GM12878 (cell line): ENCODE data around the gene HOXC12. TPM values are rescaled to one million over a fixed set of nuclear protein-coding genes. Genes with fewer than 3 reads are reported as not detected.

Experiments used
- ATAC-seq: fragments of 200-7000 bp; cut with Tn5 transposase; 3 replicates; pipeline ENCODE4 v1.9.1; 2020; ENCODE audit warnings: mild to moderate bottlenecking, moderate library complexity
- BruUV-seq: library from RNA; stranded (reverse); fragments of 400-500 nt; replicated peaks from 2 replicates; lab custom pipeline; 2021; lab: Mats Ljungman, UMichigan
- CTCF ChIA-PET: fragments of 300-600 bp; sonication (Branson Sonifier 250); formaldehyde crosslinking; extraction: SDS; loops from one replicate; lab custom pipeline; 2021; ENCODE audit warnings: inconsistent platforms; lab: Yijun Ruan, JAX
- POLR2A ChIA-PET: fragments of 350-600 bp; formaldehyde crosslinking; extraction: SDS; loops from one replicate; lab custom pipeline; 2021; ENCODE audit warnings: inconsistent platforms; lab: Charles Lee
- RAD21 ChIA-PET: fragments of 300-600 bp; sonication (Branson Sonifier 250); formaldehyde crosslinking; loops from one replicate; lab custom pipeline; 2023; ENCODE audit warnings: antibody characterized with exemption; ENCODE audit not compliant: unreplicated experiment; lab: Charles Lee
- SMC1A ChIA-PET: fragments of 300-600 bp; sonication (Branson Sonifier 250); formaldehyde crosslinking; loops from one replicate; lab custom pipeline; 2023; ENCODE audit not compliant: unreplicated experiment, uncharacterized antibody; lab: Charles Lee
- DNase-seq: peaks from one replicate; pipeline ENCODE4 v3.0.0-alpha.2; 2011; ENCODE audit warnings: low read depth, low spot score
- FAIRE-seq: peaks from 3 replicates; lab custom pipeline; 2011; peaks lifted over from hg19 to GRCh38; lab: Jason Lieb, UNC
- H2AFZ ChIP-seq: 2 replicates; pipeline ENCODE4 v1.6.0; 2011; ENCODE audit warnings: low read depth, low read length, control low read depth; ENCODE audit not compliant: control insufficient read depth
- H3K27ac ChIP-seq: 2 replicates; pipeline ENCODE4 v1.5.1; 2011; ENCODE audit warnings: control low read depth; ENCODE audit not compliant: control insufficient read depth, insufficient read depth
- H3K27me3 ChIP-seq, 2 experiments: replicated peaks in 1 of 2; 2 replicates each; pipeline versions ENCODE4 v1.6.0 to v1.6.1; 2011; ENCODE audit warnings: low read length in 1 of 2; ENCODE audit not compliant: control insufficient read depth in 2 of 2, insufficient read depth in 2 of 2
- H3K36me3 ChIP-seq, 2 experiments: 2 replicates each; pipeline ENCODE4 v1.5.1; 2011; ENCODE audit warnings: low read length in 1 of 2; ENCODE audit not compliant: control insufficient read depth in 2 of 2, insufficient read depth in 2 of 2
- H3K4me1 ChIP-seq: 2 replicates; pipeline ENCODE4 v1.6.1; 2011; ENCODE audit warnings: mild to moderate bottlenecking, low read length, moderate library complexity, mixed read lengths; ENCODE audit not compliant: control insufficient read depth, insufficient read depth
- H3K4me2 ChIP-seq: 2 replicates; pipeline ENCODE4 v1.6.0; 2011; ENCODE audit warnings: control low read depth; ENCODE audit not compliant: control insufficient read depth, insufficient read depth
- H3K4me3 ChIP-seq: fragments of 200-600 bp; sonication (generic); 2 replicates; pipeline ENCODE4 v1.5.1; 2016
- H3K79me2 ChIP-seq: 2 replicates; pipeline ENCODE4 v1.6.0; 2011; ENCODE audit warnings: low read length; ENCODE audit not compliant: control insufficient read depth, insufficient read depth
- H3K9ac ChIP-seq: 2 replicates; pipeline ENCODE4 v1.8.0; 2011; ENCODE audit warnings: low read length, control low read depth, mixed read lengths; ENCODE audit not compliant: control insufficient read depth, insufficient read depth
- H3K9me3 ChIP-seq: replicated peaks from 3 replicates; pipeline ENCODE4 v1.5.1; 2011; ENCODE audit warnings: mild to moderate bottlenecking, low read length; ENCODE audit not compliant: control insufficient read depth, insufficient read depth
- H4K20me1 ChIP-seq: 2 replicates; pipeline ENCODE4 v1.6.0; 2011; ENCODE audit not compliant: control insufficient read depth, insufficient read depth
- CBX5 ChIP-seq: sonication (generic); IDR thresholded peaks from 2 replicates; pipeline ENCODE4 v1.6.1; 2016; ENCODE audit warnings: low read depth, moderate library complexity, mild to moderate bottlenecking, inconsistent platforms
- MYB ChIP-seq: fragments of 150-350 bp; IDR thresholded peaks from 2 replicates; pipeline ENCODE4 v1.6.1; 2014; ENCODE audit warnings: mild to moderate bottlenecking, low read depth, low read length, borderline replicate concordance
- SIX5 ChIP-seq: IDR thresholded peaks from 2 replicates; pipeline ENCODE4 v1.6.1; 2011; ENCODE audit warnings: mild to moderate bottlenecking, low read depth, low read length, moderate library complexity; ENCODE audit not compliant: severe bottlenecking
- TAF1 ChIP-seq: IDR thresholded peaks from 2 replicates; pipeline ENCODE4 v1.6.1; 2011; ENCODE audit warnings: mild to moderate bottlenecking, low read depth, low read length, borderline replicate concordance
- TCF12 ChIP-seq: IDR thresholded peaks from 2 replicates; pipeline ENCODE4 v1.6.1; 2011; ENCODE audit warnings: low read depth, mild to moderate bottlenecking, low read length
- ZNF217 ChIP-seq: fragments of 450-650 bp; IDR thresholded peaks from 2 replicates; pipeline ENCODE4 v1.6.1; 2017; ENCODE audit warnings: antibody characterized with exemption, mild to moderate bottlenecking
- ZNF687 ChIP-seq: fragments of 450-650 bp; IDR thresholded peaks from 2 replicates; pipeline ENCODE4 v1.6.1; 2017; ENCODE audit warnings: mild to moderate bottlenecking, moderate library complexity
- ZZZ3 ChIP-seq: IDR thresholded peaks from 2 replicates; pipeline ENCODE4 v1.6.1; 2011; ENCODE audit warnings: low read depth; ENCODE audit not compliant: control insufficient read depth, insufficient read length
- WGBS: methylation state at CpG from one replicate; pipeline ENCODE4 v1.1.6; 2016; ENCODE audit warnings: low lambda C conversion rate; ENCODE audit not compliant: insufficient replicate concordance, insufficient coverage; ENCODE audit errors: missing lambda C conversion rate; 5-methylcytosine and 5-hydroxymethylcytosine counted together
- in situ Hi-C: fragments of 300-500 bp; cut with MboI; formaldehyde crosslinking; loops from 9 replicates; pipeline ENCODE4 v1.14.3; 2018; ENCODE audit warnings: mixed read lengths
- intact Hi-C: fragments of 100-400 bp; cut with micrococcal nuclease; formaldehyde crosslinking; loops from one replicate; pipeline ENCODE4 v1.14.2; 2022; ENCODE audit not compliant: unreplicated experiment
- polyA plus RNA-seq, 11 experiments: library from polyadenylated mRNA; depleted of rRNA in 4 of 11; unstranded in 6 of 11; stranded (reverse) in 5 of 11; fragments of >200 nt; fragmentation: Nextera tagmentation in 4 of 11; fragmentation: Illumina TruSeq in 1 of 11; extraction: Ambion mirVana in 4 of 11; extraction: Trizol in 1 of 11; gene quantifications; 1 replicate in 1 of 11; 2 replicates in 10 of 11; pipeline versions ENCODE4 v1.2.1 to v1.2.3, GENCODE V29; 2011 to 2016; ENCODE audit warnings: inconsistent platforms in 2 of 11, missing spikeins in 2 of 11, low read depth in 1 of 11
- total RNA-seq, 4 experiments: library from RNA; depleted of rRNA in 3 of 4; stranded (reverse); fragments of >200 nt in 3 of 4; fragmentation: Illumina TruSeq in 1 of 4; extraction: Trizol in 1 of 4; gene quantifications; 2 replicates each; pipeline versions ENCODE4 v1.2.1 to v1.2.3, GENCODE V29; 2013 to 2021
- TF ChIP-seq, protein P1 (sequence below): IDR thresholded peaks from 2 replicates; pipeline ENCODE4 v1.6.1; 2012; ENCODE audit warnings: improper control_type of control experiment, low read depth, low read length; ENCODE audit not compliant: insufficient replicate concordance

HOXC12 gene
- total and polyA plus RNA-seq, 10 of the 15 experiments (the other 5 are each of a cell fraction or from before 2014, with no cell fraction given): not detected

DNA sequence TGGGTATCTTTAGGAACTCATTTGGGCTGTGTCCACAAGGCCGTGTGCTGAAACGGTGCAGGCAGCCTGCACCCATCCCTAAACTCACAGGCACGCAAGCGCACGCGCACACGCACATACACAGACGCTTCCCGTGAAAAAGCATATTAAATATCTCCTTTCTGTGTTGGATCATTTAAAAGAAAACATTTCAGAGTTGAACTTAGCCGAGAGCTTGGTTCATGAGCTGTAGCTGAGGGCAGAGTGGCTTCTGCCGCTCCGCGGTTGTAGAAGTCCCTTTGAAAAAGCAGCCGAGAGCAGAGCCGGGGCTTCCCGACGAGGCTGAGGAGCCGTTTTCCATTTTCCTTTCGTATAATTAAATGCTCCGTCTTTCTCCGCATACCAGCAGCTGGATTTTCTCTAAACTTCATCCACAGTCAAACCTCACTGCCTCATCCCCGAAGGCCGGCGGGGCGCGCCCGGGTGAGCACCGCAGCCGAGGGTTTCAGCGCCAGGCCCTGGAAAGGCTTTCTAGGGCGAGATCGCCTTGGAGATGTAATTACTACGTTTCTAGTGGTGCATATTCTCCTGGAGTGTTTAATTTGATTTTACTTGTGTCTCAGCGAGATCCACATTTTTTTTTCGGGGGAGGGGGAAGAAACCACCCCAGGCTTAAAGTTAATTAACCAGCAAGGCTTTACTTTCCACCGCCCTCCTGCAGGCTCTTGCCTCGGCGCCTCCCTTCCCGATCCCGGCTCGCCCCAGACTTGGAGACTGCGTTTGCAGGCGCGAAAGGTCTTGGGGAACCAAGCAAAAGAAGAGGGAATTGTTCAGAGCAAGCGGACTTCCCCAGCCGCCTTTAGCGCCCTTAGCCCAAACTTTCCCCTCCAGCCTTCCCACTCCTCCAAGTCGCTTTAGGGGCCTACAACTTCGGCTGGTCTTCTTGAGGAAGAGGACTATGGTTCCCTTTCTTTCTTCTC, 19.0 kb upstream of the HOXC12 start (continued):
- TF ChIP-seq MYB (no peak), ZNF687 (no peak)

DNA sequence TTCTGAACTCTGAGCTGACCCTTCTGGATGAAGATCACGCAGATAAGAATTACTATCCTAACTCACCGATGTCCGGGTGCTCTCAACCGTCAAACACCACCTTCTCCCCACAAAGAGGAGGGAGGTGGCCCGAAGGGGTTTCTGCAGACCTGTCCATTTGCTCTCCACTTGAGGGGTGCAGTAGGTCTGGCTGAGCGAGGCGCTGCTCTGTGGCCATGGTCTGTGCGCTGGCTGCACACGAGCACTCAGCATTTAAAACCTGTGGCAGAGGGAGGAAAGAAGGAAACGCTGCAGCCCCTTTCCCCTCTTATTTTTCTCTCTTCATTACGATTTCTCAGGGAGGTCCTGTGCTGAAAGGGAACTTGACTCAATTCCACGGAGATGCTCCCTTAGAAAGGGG, 17.6 kb upstream of the HOXC12 start:
- Histone ChIP-seq H3K79me2 (no peaks in the 10 kb centered on the region), H3K4me1 (no peaks in the 10 kb centered on the region), H3K27me3 (peaks cover 22 to 36% of the 10 kb centered on the region in 2 experiments), H3K36me3 (no peaks in the 10 kb centered on the region), H3K9ac (no peak overlapping the region), H3K27ac (no peak overlapping the region), H4K20me1 (no peaks in the 10 kb centered on the region; the same call in 1 of the 2 replicates), H3K4me3 (no peak overlapping the region), H3K9me3 (no peaks in the 10 kb centered on the region; the same call in 1 of the 3 replicates), H2AFZ (no peak overlapping the region), H3K4me2 (no peak overlapping the region)
- FAIRE-seq: no peak
- ChIA-PET SMC1A (no interaction called here), CTCF (no interaction called here), RAD21 (no interaction called here), POLR2A (no interaction called here)
- ATAC-seq: no peak
- no peak for DNase-seq
- intact Hi-C loops: no loop called here
- no TSS peak for BruUV-seq
- 29% methylated on average over 12 of the region's 12 CpGs for WGBS
- in situ Hi-C loops: no loop called here
- no peak for TF ChIP-seq TAF1
- no peak for TF ChIP-seq SIX5
- no peak for TF ChIP-seq TCF12
- no peak for TF ChIP-seq CBX5
- no peak for TF ChIP-seq ZZZ3
- TF ChIP-seq ZNF217: no peak
- TF ChIP-seq, protein P1, sequence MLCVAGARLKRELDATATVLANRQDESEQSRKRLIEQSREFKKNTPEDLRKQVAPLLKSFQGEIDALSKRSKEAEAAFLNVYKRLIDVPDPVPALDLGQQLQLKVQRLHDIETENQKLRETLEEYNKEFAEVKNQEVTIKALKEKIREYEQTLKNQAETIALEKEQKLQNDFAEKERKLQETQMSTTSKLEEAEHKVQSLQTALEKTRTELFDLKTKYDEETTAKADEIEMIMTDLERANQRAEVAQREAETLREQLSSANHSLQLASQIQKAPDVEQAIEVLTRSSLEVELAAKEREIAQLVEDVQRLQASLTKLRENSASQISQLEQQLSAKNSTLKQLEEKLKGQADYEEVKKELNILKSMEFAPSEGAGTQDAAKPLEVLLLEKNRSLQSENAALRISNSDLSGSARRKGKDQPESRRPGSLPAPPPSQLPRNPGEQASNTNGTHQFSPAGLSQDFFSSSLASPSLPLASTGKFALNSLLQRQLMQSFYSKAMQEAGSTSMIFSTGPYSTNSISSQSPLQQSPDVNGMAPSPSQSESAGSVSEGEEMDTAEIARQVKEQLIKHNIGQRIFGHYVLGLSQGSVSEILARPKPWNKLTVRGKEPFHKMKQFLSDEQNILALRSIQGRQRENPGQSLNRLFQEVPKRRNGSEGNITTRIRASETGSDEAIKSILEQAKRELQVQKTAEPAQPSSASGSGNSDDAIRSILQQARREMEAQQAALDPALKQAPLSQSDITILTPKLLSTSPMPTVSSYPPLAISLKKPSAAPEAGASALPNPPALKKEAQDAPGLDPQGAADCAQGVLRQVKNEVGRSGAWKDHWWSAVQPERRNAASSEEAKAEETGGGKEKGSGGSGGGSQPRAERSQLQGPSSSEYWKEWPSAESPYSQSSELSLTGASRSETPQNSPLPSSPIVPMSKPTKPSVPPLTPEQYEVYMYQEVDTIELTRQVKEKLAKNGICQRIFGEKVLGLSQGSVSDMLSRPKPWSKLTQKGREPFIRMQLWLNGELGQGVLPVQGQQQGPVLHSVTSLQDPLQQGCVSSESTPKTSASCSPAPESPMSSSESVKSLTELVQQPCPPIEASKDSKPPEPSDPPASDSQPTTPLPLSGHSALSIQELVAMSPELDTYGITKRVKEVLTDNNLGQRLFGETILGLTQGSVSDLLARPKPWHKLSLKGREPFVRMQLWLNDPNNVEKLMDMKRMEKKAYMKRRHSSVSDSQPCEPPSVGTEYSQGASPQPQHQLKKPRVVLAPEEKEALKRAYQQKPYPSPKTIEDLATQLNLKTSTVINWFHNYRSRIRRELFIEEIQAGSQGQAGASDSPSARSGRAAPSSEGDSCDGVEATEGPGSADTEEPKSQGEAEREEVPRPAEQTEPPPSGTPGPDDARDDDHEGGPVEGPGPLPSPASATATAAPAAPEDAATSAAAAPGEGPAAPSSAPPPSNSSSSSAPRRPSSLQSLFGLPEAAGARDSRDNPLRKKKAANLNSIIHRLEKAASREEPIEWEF: no peak
